ENCODE data around the gene SRPRA.

SRPRA gene

GRCh38 chr11:126268361-126268707, 361 bp downstream of the SRPRA start:
- Histone ChIP-seq H3K4me3 (ENCODE audit: insufficient read depth, low read length, poor library complexity, severe bottlenecking) (peak overlapping the region; percentile 57), H3K79me2 (ENCODE audit: insufficient read depth, low read length) (peaks cover 25% of the 10 kb centered on the region), H3K4me2 (ENCODE audit: low read depth, low read length, poor library complexity, severe bottlenecking) (peak overlapping the region; percentile 80), H3K9me2 (replicated peaks; ENCODE audit: insufficient read depth, low read length) (no peaks in the 10 kb centered on the region), H3K27ac (ENCODE audit: low read depth, low read length) (0 out of 2 replicates have a peak overlapping the region, but pooled peaks have one; percentile 23), H3K9me3 (ENCODE audit: insufficient read depth, low read length) (no peaks in the 10 kb centered on the region), H3K36me3 (ENCODE audit: low read length) (no peaks in the 10 kb centered on the region), H3K9ac (ENCODE audit: low read length) (peak overlapping the region; percentile 74), H2AFZ (ENCODE audit: low read depth, low read length, severe bottlenecking) (no peak overlapping the region), H3F3A (ENCODE audit: insufficient read depth) (no peaks in the 10 kb centered on the region), H4K20me1 (ENCODE audit: low read depth, low read length) (no peaks in the 10 kb centered on the region), H3K27me3 (ENCODE audit: low read length) (no peaks in the 10 kb centered on the region)
- TF ChIP-seq EZH2phosphoT487 (conservative IDR thresholded peaks at IDR 0.05; ENCODE audit: low read length) (no peak), CTCF (IDR thresholded peaks at IDR 0.05; ENCODE audit: insufficient read depth, low read length, poor library complexity, severe bottlenecking) (no peak)

GRCh38 chr11:126267650-126268049, 1.0 kb downstream of the SRPRA start:
- H2AFZ ChIP-seq (ENCODE audit: low read depth, low read length, severe bottlenecking): no peak overlapping the region
- TF ChIP-seq CTCF (IDR thresholded peaks at IDR 0.05; ENCODE audit: insufficient read depth, low read length, poor library complexity, severe bottlenecking): no peak
- no peak for TF ChIP-seq EZH2phosphoT487 (conservative IDR thresholded peaks at IDR 0.05; ENCODE audit: low read length)
- H3K9me3 ChIP-seq (ENCODE audit: insufficient read depth, low read length): no peaks in the 10 kb centered on the region
- no peaks in the 10 kb centered on the region for H3K9me2 ChIP-seq (replicated peaks; ENCODE audit: insufficient read depth, low read length)
- H3F3A ChIP-seq (ENCODE audit: insufficient read depth): no peaks in the 10 kb centered on the region
- H3K4me3 ChIP-seq (ENCODE audit: insufficient read depth, low read length, poor library complexity, severe bottlenecking): peak overlapping the region; percentile 57
- H3K4me2 ChIP-seq (ENCODE audit: low read depth, low read length, poor library complexity, severe bottlenecking): peak overlapping the region; percentile 80
- H3K9ac ChIP-seq (ENCODE audit: low read length): peak overlapping the region; percentile 74
- H3K79me2 ChIP-seq (ENCODE audit: insufficient read depth, low read length): peaks cover 25% of the 10 kb centered on the region
- no peaks in the 10 kb centered on the region for H4K20me1 ChIP-seq (ENCODE audit: low read depth, low read length)
- no peaks in the 10 kb centered on the region for H3K36me3 ChIP-seq (ENCODE audit: low read length)
- H3K27ac ChIP-seq (ENCODE audit: low read depth, low read length): no peak overlapping the region
- H3K27me3 ChIP-seq (ENCODE audit: low read length): no peaks in the 10 kb centered on the region

GRCh38 chr11:126265811-126266210, 2.9 kb downstream of the SRPRA start:
- Histone ChIP-seq H3K27ac (ENCODE audit: low read depth, low read length) (no peak overlapping the region), H3K4me2 (ENCODE audit: low read depth, low read length, poor library complexity, severe bottlenecking) (no peak overlapping the region), H3K36me3 (ENCODE audit: low read length) (no peaks in the 10 kb centered on the region), H3K27me3 (ENCODE audit: low read length) (no peaks in the 10 kb centered on the region), H3K9ac (ENCODE audit: low read length) (no peak overlapping the region), H3K9me3 (ENCODE audit: insufficient read depth, low read length) (no peaks in the 10 kb centered on the region), H4K20me1 (ENCODE audit: low read depth, low read length) (no peaks in the 10 kb centered on the region), H3K4me3 (ENCODE audit: insufficient read depth, low read length, poor library complexity, severe bottlenecking) (no peak overlapping the region), H3K79me2 (ENCODE audit: insufficient read depth, low read length) (peaks cover 25% of the 10 kb centered on the region), H3F3A (ENCODE audit: insufficient read depth) (no peaks in the 10 kb centered on the region), H2AFZ (ENCODE audit: low read depth, low read length, severe bottlenecking) (no peak overlapping the region), H3K9me2 (replicated peaks; ENCODE audit: insufficient read depth, low read length) (no peaks in the 10 kb centered on the region)
- no peak for TF ChIP-seq EZH2phosphoT487 (conservative IDR thresholded peaks at IDR 0.05; ENCODE audit: low read length)
- no peak for TF ChIP-seq CTCF (IDR thresholded peaks at IDR 0.05; ENCODE audit: insufficient read depth, low read length, poor library complexity, severe bottlenecking)

Data from SU-DHL-6 (cell line).